HepG2 (cell line): ENCODE results near the gene ANKRD36C. TPM values are rescaled to one million over a fixed set of nuclear protein-coding genes. Genes with fewer than 3 reads are reported as not detected.
"Not testable (repeated sequence)": the region's sequence is repeated elsewhere in the genome, so short reads cannot be mapped to it uniquely, and the experiment has no call there.

Experiments
- ATAC-seq: fragments of 200-7000 bp; cut with Tn5 transposase; 3 replicates; pipeline ENCODE4 v1.9.1; 2020; ENCODE audit warnings: mild to moderate bottlenecking, moderate library complexity
- BruUV-seq: library from RNA; stranded (reverse); fragments of 400-500 nt; replicated peaks from 2 replicates; lab custom pipeline; 2021; lab: Mats Ljungman, UMichigan
- CTCF ChIA-PET: fragments of 300-600 bp; formaldehyde crosslinking; extraction: SDS; loops from one replicate; lab custom pipeline; 2021; ENCODE audit warnings: low total read pairs, inconsistent platforms, low intra/inter-chr PET ratio; lab: Yijun Ruan, JAX
- POLR2A ChIA-PET: fragments of 350-600 bp; sonication (Branson Sonifier 250); formaldehyde crosslinking; loops from one replicate; lab custom pipeline; 2020; ENCODE audit warnings: antibody characterized with exemption, inconsistent platforms; lab: Yijun Ruan, JAX
- DNase-seq: peaks from one replicate; pipeline ENCODE4 v3.0.0-alpha.2; 2015; ENCODE audit warnings: low spot score
- FAIRE-seq: peaks from 3 replicates; lab custom pipeline; 2011; peaks lifted over from hg19 to GRCh38; lab: Jason Lieb, UNC
- H2AFZ ChIP-seq: one replicate; pipeline ENCODE4 v1.6.1; 2011; ENCODE audit warnings: low read length, inconsistent platforms
- H3K27ac ChIP-seq: fragments of 300-600 bp; 3 replicates; pipeline ENCODE4 v1.8.0; 2011; ENCODE audit warnings: mixed run types, mild to moderate bottlenecking, mixed read lengths, low read length, inconsistent platforms; ENCODE audit not compliant: insufficient read depth; ENCODE audit errors: extremely low read length
- H3K27me3 ChIP-seq, 2 experiments: fragments of 200-600 bp in 1 of 2; 2 replicates in 1 of 2; 3 replicates in 1 of 2; pipeline versions ENCODE4 v1.6.0 to v1.8.0; 2011; ENCODE audit warnings: low read length in 2 of 2, mild to moderate bottlenecking in 2 of 2, moderate library complexity in 2 of 2, inconsistent platforms in 1 of 2; ENCODE audit not compliant: insufficient read depth in 2 of 2, control insufficient read depth in 1 of 2
- H3K36me3 ChIP-seq, 2 experiments: fragments of 200-600 bp in 1 of 2; replicated peaks in 1 of 2; 2 replicates in 1 of 2; 3 replicates in 1 of 2; pipeline versions ENCODE4 v1.5.1 to v1.8.0; 2011; ENCODE audit warnings: low read length in 2 of 2, inconsistent platforms in 1 of 2; ENCODE audit not compliant: insufficient read depth in 2 of 2, control insufficient read depth in 1 of 2
- H3K4me1 ChIP-seq: 2 replicates; pipeline ENCODE4 v1.5.1; 2012; ENCODE audit warnings: low read length, inconsistent platforms; ENCODE audit not compliant: insufficient read depth
- H3K4me2 ChIP-seq: 2 replicates; pipeline ENCODE4 v1.6.0; 2011; ENCODE audit warnings: low read depth, low read length, inconsistent platforms
- H3K4me3 ChIP-seq, 3 experiments: fragments of 200-600 bp in 1 of 3; sonication (generic), shearing (Covaris generic) in 1 of 3; replicated peaks in 1 of 3; 2 replicates each; pipeline ENCODE4 v1.5.1; 2011 to 2016; ENCODE audit warnings: low read length in 3 of 3, inconsistent platforms in 2 of 3, low read depth in 2 of 3, mild to moderate bottlenecking in 2 of 3, control low read depth in 1 of 3, mixed read lengths in 1 of 3; ENCODE audit not compliant: insufficient read depth in 1 of 3
- H3K79me2 ChIP-seq: one replicate; pipeline ENCODE4 v1.6.1; 2011; ENCODE audit warnings: low read length, inconsistent platforms; ENCODE audit not compliant: insufficient read depth
- H3K9ac ChIP-seq: 2 replicates; pipeline ENCODE4 v1.6.0; 2011; ENCODE audit warnings: mild to moderate bottlenecking, low read depth, low read length, inconsistent platforms; ENCODE audit not compliant: insufficient read depth
- H3K9me3 ChIP-seq: 2 replicates; pipeline ENCODE4 v1.5.1; 2012; ENCODE audit warnings: mild to moderate bottlenecking, low read length
- H4K20me1 ChIP-seq: 2 replicates; pipeline ENCODE4 v1.6.0; 2011; ENCODE audit warnings: inconsistent platforms, mild to moderate bottlenecking, low read length, moderate library complexity; ENCODE audit not compliant: insufficient read depth
- CENPX ChIP-seq: sonication (generic); formaldehyde crosslinking; IDR thresholded peaks from 2 replicates; pipeline ENCODE4 v1.9.0; 2021; ENCODE audit warnings: mild to moderate bottlenecking, missing genetic modification reagents, moderate library complexity
- GTF2F1 ChIP-seq: fragments of 150-350 bp; IDR thresholded peaks from 2 replicates; pipeline ENCODE4 v1.6.1; 2014; ENCODE audit warnings: low read length
- HNRNPK ChIP-seq: fragments of 200-400 bp; formaldehyde crosslinking; IDR thresholded peaks from 2 replicates; pipeline ENCODE4 v1.6.1; 2018; ENCODE audit warnings: low read length, low read depth, moderate library complexity, mild to moderate bottlenecking; ENCODE audit not compliant: poor library complexity, severe bottlenecking
- NCOA5 ChIP-seq: sonication (generic); formaldehyde crosslinking; IDR thresholded peaks from 2 replicates; pipeline ENCODE4 v1.4.0; 2020; ENCODE audit warnings: missing genetic modification reagents
- PPARG ChIP-seq: conservative IDR thresholded peaks from 2 replicates; pipeline ENCODE4 v1.6.1; 2016; ENCODE audit warnings: missing biosample characterization, missing genetic modification reagents
- PRMT3 ChIP-seq: sonication (generic); formaldehyde crosslinking; IDR thresholded peaks from 2 replicates; pipeline ENCODE4 v1.8.1; 2022; ENCODE audit warnings: low read depth, mild to moderate bottlenecking, moderate library complexity, missing genetic modification reagents, borderline replicate concordance
- REST ChIP-seq, 2 experiments: IDR thresholded peaks; 2 replicates each; pipeline ENCODE4 v1.6.1; 2011 to 2012; ENCODE audit warnings: low read length in 2 of 2, borderline replicate concordance in 1 of 2, low read depth in 1 of 2, mild to moderate bottlenecking in 1 of 2, moderate library complexity in 1 of 2
- RFXANK ChIP-seq: IDR thresholded peaks from 2 replicates; pipeline ENCODE4 v1.6.1; 2016
- SPEN ChIP-seq: sonication (generic); formaldehyde crosslinking; IDR thresholded peaks from 2 replicates; pipeline ENCODE4 v1.5.1; 2020; ENCODE audit warnings: low read depth, mild to moderate bottlenecking, missing genetic modification reagents
- TOPORS ChIP-seq: sonication (generic); formaldehyde crosslinking; IDR thresholded peaks from 2 replicates; pipeline ENCODE4 v1.8.0; 2023; ENCODE audit warnings: mild to moderate bottlenecking, missing genetic modification reagents
- ZNF335 ChIP-seq: sonication (generic); formaldehyde crosslinking; IDR thresholded peaks from 2 replicates; pipeline ENCODE4 v1.4.0; 2020; ENCODE audit warnings: missing genetic modification reagents
- WGBS: methylation state at CpG from one replicate; pipeline ENCODE4 v1.1.6; 2017; ENCODE audit warnings: low lambda C conversion rate; 5-methylcytosine and 5-hydroxymethylcytosine counted together
- in situ Hi-C: cut with HindIII; loops from 2 replicates; pipeline ENCODE4 v1.10.0; 2017; ENCODE audit warnings: low pct_unique_long_range_greater_than_20kb; ENCODE audit not compliant: extremely low pct_ligation_motif_present
- intact Hi-C: fragments of 100-400 bp; cut with micrococcal nuclease; formaldehyde crosslinking; loops from one replicate; pipeline ENCODE4 v1.10.0; 2022; ENCODE audit not compliant: unreplicated experiment
- polyA plus RNA-seq, 8 experiments: library from polyadenylated mRNA; depleted of rRNA in 3 of 8; stranded (reverse) in 7 of 8; unstranded in 1 of 8; fragments of >200 nt; fragmentation: Illumina TruSeq in 4 of 8; extraction: Trizol in 4 of 8; gene quantifications; 2 replicates each; pipeline versions ENCODE4 v1.2.1 to v1.2.3, GENCODE V29; 2011 to 2016; ENCODE audit warnings: low read depth in 4 of 8, missing spikeins in 1 of 8, mixed read lengths in 1 of 8; ENCODE audit not compliant: insufficient read depth in 1 of 8
- total RNA-seq, 5 experiments: library from RNA; depleted of rRNA; stranded (reverse); fragments of >200 nt; fragmentation: Illumina TruSeq; extraction: Trizol; gene quantifications; 2 replicates each; pipeline ENCODE4 v1.2.3, GENCODE V29; 2016; ENCODE audit warnings: low read depth in 1 of 5

The ANKRD36C gene
- total and polyA plus RNA-seq, 2 of the 13 experiments (the other 11 are each of a cell fraction or from before 2014, with no cell fraction given) = 5.4 to 36.2 TPM

- no peak for FAIRE-seq
- no peak for TF ChIP-seq CENPX (CRISPR knock-in tag)
- no peak for TF ChIP-seq ZNF335 (CRISPR knock-in tag)
- no peak for TF ChIP-seq GTF2F1
- no peak for TF ChIP-seq HNRNPK
- TF ChIP-seq TOPORS (CRISPR knock-in tag) = no peak
- TF ChIP-seq REST (IDR thresholded peaks at IDR 0.05; ENCODE audit: borderline replicate concordance in 1 of 2, low read depth in 1 of 2, low read length in 2 of 2) = no peak
- no peak for TF ChIP-seq PPARG
- TF ChIP-seq PRMT3 (CRISPR knock-in tag) = no peak
- no peak for TF ChIP-seq SPEN (CRISPR knock-in tag)
- no peak for TF ChIP-seq RFXANK (CRISPR knock-in tag)
- TF ChIP-seq NCOA5 (CRISPR knock-in tag) = no peak
- ChIA-PET CTCF (no interaction called here), POLR2A (no interaction called here)
- Histone ChIP-seq H3K36me3 (no peaks in the 10 kb centered on the region), H3K4me2 (no peak overlapping the region), H3K79me2 (no peaks in the 10 kb centered on the region), H3K4me1 (no peaks in the 10 kb centered on the region), H3K27me3 (no peaks in the 10 kb centered on the region), H3K9ac (no peak overlapping the region), H3K4me3 (no peak overlapping the region), H2AFZ (no peak overlapping the region), H3K9me3 (no peaks in the 10 kb centered on the region), H3K27ac (no peak overlapping the region), H4K20me1 (no peaks in the 10 kb centered on the region)
- in situ Hi-C loops = no loop called here
- intact Hi-C loops = no loop called here
- DNase-seq = no peak
- no TSS peak for BruUV-seq
- 56% methylated on average over 7 of the region's 14 CpGs for WGBS
- ATAC-seq = no peak
These were observed 191.7 kb downstream of the ANKRD36C start for GRCh38 chr2:95799892-95800291.

- in situ Hi-C loops, FAIRE-seq, H3K27ac ChIP-seq, H3K27me3 ChIP-seq, H3K9me3 ChIP-seq, H3K4me3 ChIP-seq, H3K79me2 ChIP-seq, H3K9ac ChIP-seq, BruUV-seq, H3K36me3 ChIP-seq, H4K20me1 ChIP-seq, DNase-seq, H3K4me1 ChIP-seq, POLR2A ChIA-PET, CTCF ChIA-PET, H3K4me2 ChIP-seq, intact Hi-C loops, H2AFZ ChIP-seq: not testable (repeated sequence)
- WGBS = 52% methylated on average over 12 of the region's 13 CpGs
- peak; percentile 10; the same call in 2 of the 3 replicates for ATAC-seq
These were observed 192.3 kb downstream of the ANKRD36C start for GRCh38 chr2:95799147-95799889.
